H9 (cell line): ENCODE measurements around the gene POLR2J. TPM values are rescaled to one million over a fixed set of nuclear protein-coding genes. Genes with fewer than 3 reads are reported as not detected.
A peak's percentile ranks its signal among the peaks of the same experiment; 100 is the strongest.

ENCODE experiments used
- DNase-seq: peaks from one replicate; pipeline ENCODE4 v3.0.0-alpha.2; 2017
- H2AFZ ChIP-seq: one replicate; pipeline ENCODE4 v1.6.1; 2013; ENCODE audit warnings: mild to moderate bottlenecking, low read length, control low read depth, moderate library complexity
- H2AK5ac ChIP-seq: 2 replicates; pipeline ENCODE4 v1.6.1; 2013; ENCODE audit warnings: low read length, control low read depth, mixed read lengths; ENCODE audit not compliant: insufficient read length
- H2BK120ac ChIP-seq: one replicate; pipeline ENCODE4 v1.6.1; 2013; ENCODE audit warnings: low read depth, mild to moderate bottlenecking, low read length, control low read depth, inconsistent platforms; ENCODE audit not compliant: poor library complexity, severe bottlenecking
- H2BK12ac ChIP-seq: 2 replicates; pipeline ENCODE4 v1.6.1; 2013; ENCODE audit warnings: low read length, control low read depth, mixed read lengths, low read depth; ENCODE audit not compliant: insufficient read length
- H2BK15ac ChIP-seq: 2 replicates; pipeline ENCODE4 v1.6.1; 2013; ENCODE audit warnings: low read depth, low read length, control low read depth
- H2BK20ac ChIP-seq: one replicate; pipeline ENCODE4 v1.6.1; 2013; ENCODE audit warnings: low read depth, mild to moderate bottlenecking, low read length, control low read depth, inconsistent platforms; ENCODE audit not compliant: poor library complexity, severe bottlenecking
- H2BK5ac ChIP-seq: 2 replicates; pipeline ENCODE4 v1.6.1; 2013; ENCODE audit warnings: low read length, control low read depth, mixed read lengths; ENCODE audit not compliant: insufficient read length
- H3K14ac ChIP-seq: 2 replicates; pipeline ENCODE4 v1.6.1; 2013; ENCODE audit warnings: low read length, control low read depth; ENCODE audit not compliant: insufficient read depth
- H3K18ac ChIP-seq: 2 replicates; pipeline ENCODE4 v1.6.1; 2013; ENCODE audit warnings: low read depth, mild to moderate bottlenecking, mixed read lengths, low read length, control low read depth; ENCODE audit not compliant: insufficient read length
- H3K23ac ChIP-seq: 2 replicates; pipeline ENCODE4 v1.6.1; 2013; ENCODE audit warnings: low read length, control low read depth, mixed read lengths, low read depth; ENCODE audit not compliant: insufficient read length
- H3K23me2 ChIP-seq: 2 replicates; pipeline ENCODE4 v1.6.1; 2013; ENCODE audit warnings: low read depth, mild to moderate bottlenecking, mixed read lengths, low read length, control low read depth; ENCODE audit not compliant: insufficient read length, poor library complexity, severe bottlenecking
- H3K27ac ChIP-seq: 2 replicates; pipeline ENCODE4 v1.5.1; 2013; ENCODE audit warnings: low read length, control low read depth, mixed read lengths, low read depth; ENCODE audit not compliant: insufficient read length
- H3K27me3 ChIP-seq: 2 replicates; pipeline ENCODE4 v1.6.1; 2013; ENCODE audit warnings: low read length, control low read depth, inconsistent platforms; ENCODE audit not compliant: insufficient read depth
- H3K4ac ChIP-seq: 2 replicates; pipeline ENCODE4 v1.6.1; 2013; ENCODE audit warnings: low read depth, mild to moderate bottlenecking, control low read depth, inconsistent platforms, low read length, moderate library complexity
- H3K4me1 ChIP-seq: 2 replicates; pipeline ENCODE4 v1.6.1; 2013; ENCODE audit warnings: low read length, control low read depth, inconsistent platforms; ENCODE audit not compliant: insufficient read depth
- H3K4me2 ChIP-seq: 2 replicates; pipeline ENCODE4 v1.6.1; 2013; ENCODE audit warnings: low read length, control low read depth, mixed read lengths; ENCODE audit not compliant: insufficient read length, insufficient read depth
- H3K56ac ChIP-seq: 2 replicates; pipeline ENCODE4 v1.6.1; 2013; ENCODE audit warnings: low read depth, mild to moderate bottlenecking, mixed read lengths, low read length, control low read depth; ENCODE audit not compliant: insufficient read length
- H3K79me1 ChIP-seq: 2 replicates; pipeline ENCODE4 v1.6.1; 2013; ENCODE audit warnings: low read depth, mild to moderate bottlenecking, moderate library complexity, low read length, control low read depth, inconsistent platforms; ENCODE audit not compliant: insufficient read depth, poor library complexity, severe bottlenecking
- H3K79me2 ChIP-seq: 2 replicates; pipeline ENCODE4 v1.6.1; 2013; ENCODE audit warnings: low read length, control low read depth, inconsistent platforms; ENCODE audit not compliant: insufficient read depth
- H3K9ac ChIP-seq: 2 replicates; pipeline ENCODE4 v1.6.1; 2013; ENCODE audit warnings: low read length, control low read depth, mixed read lengths; ENCODE audit not compliant: insufficient read length; ENCODE audit errors: extremely low read depth
- H3K9me3 ChIP-seq: one replicate; pipeline ENCODE4 v1.6.1; 2013; ENCODE audit warnings: low read depth, low read length, inconsistent platforms; ENCODE audit not compliant: control insufficient read depth
- H3T11ph ChIP-seq: one replicate; pipeline ENCODE4 v1.6.1; 2013; ENCODE audit warnings: mild to moderate bottlenecking, low read length, control low read depth, inconsistent platforms
- H4K20me1 ChIP-seq: one replicate; pipeline ENCODE4 v1.6.1; 2013; ENCODE audit not compliant: control insufficient read depth, insufficient read length, insufficient read depth
- H4K5ac ChIP-seq: 2 replicates; pipeline ENCODE4 v1.6.1; 2013; ENCODE audit warnings: low read depth, mild to moderate bottlenecking, mixed read lengths, low read length, control low read depth; ENCODE audit not compliant: insufficient read length
- H4K8ac ChIP-seq: replicated peaks from 2 replicates; pipeline ENCODE4 v1.6.1; 2013; ENCODE audit warnings: low read length, control low read depth, mixed read lengths, low read depth; ENCODE audit not compliant: insufficient read length
- H4K91ac ChIP-seq: 2 replicates; pipeline ENCODE4 v1.6.1; 2013; ENCODE audit warnings: low read depth, mild to moderate bottlenecking, moderate library complexity, mixed read lengths, low read length, control low read depth; ENCODE audit not compliant: insufficient read length
- H3K27ac Mint-ChIP-seq, 3 experiments: 2 replicates in 2 of 3; 3 replicates in 1 of 3; pipeline ENCODE4 v1.8.0; 2020 to 2021; ENCODE audit warnings: mixed read lengths in 3 of 3, mild to moderate bottlenecking in 1 of 3, moderate library complexity in 1 of 3
- H3K27me3 Mint-ChIP-seq: 2 replicates; pipeline ENCODE4 v1.8.0; 2021; ENCODE audit warnings: low read depth, mild to moderate bottlenecking, moderate library complexity, mixed read lengths
- H3K36me3 Mint-ChIP-seq, 3 experiments: 2 replicates in 2 of 3; 3 replicates in 1 of 3; pipeline ENCODE4 v1.8.0; 2020 to 2021; ENCODE audit warnings: low read depth in 3 of 3, mixed read lengths in 3 of 3; ENCODE audit not compliant: insufficient read depth in 1 of 3
- H3K4me1 Mint-ChIP-seq, 2 experiments: 2 replicates each; pipeline ENCODE4 v1.8.0; 2020; ENCODE audit warnings: mixed read lengths in 2 of 2
- H3K4me3 Mint-ChIP-seq, 2 experiments: 2 replicates in 1 of 2; 3 replicates in 1 of 2; pipeline ENCODE4 v1.8.0; 2020 to 2021; ENCODE audit warnings: mild to moderate bottlenecking in 2 of 2, mixed read lengths in 2 of 2, moderate library complexity in 1 of 2
- H3K9me3 Mint-ChIP-seq, 2 experiments: 2 replicates in 1 of 2; 3 replicates in 1 of 2; pipeline ENCODE4 v1.8.0; 2020; ENCODE audit warnings: mild to moderate bottlenecking in 2 of 2, mixed read lengths in 2 of 2, moderate library complexity in 1 of 2
- WGBS: extraction: QIAGEN DNeasy Blood & Tissue Kit; methylation state at CpG from one replicate; pipeline ENCODE4 v1.1.7; 2013; ENCODE audit warnings: missing lambda C conversion rate, low lambda C conversion rate, mixed read lengths; ENCODE audit not compliant: insufficient read length; ENCODE audit errors: extremely low coverage; 5-methylcytosine and 5-hydroxymethylcytosine counted together
- total RNA-seq: library from RNA; stranded (reverse); gene quantifications from 2 replicates; pipeline ENCODE4 v1.2.1, GENCODE V29; 2021
- TF ChIP-seq, protein P1 (sequence below): fragments of 200-600 bp; sonication (generic); conservative IDR thresholded peaks from 3 replicates; pipeline ENCODE4 v1.8.0; 2021; ENCODE audit warnings: antibody characterized with exemption, mild to moderate bottlenecking

The POLR2J gene
- total RNA-seq, 1 experiment from 2014 or later: 58.5 TPM

DNA sequence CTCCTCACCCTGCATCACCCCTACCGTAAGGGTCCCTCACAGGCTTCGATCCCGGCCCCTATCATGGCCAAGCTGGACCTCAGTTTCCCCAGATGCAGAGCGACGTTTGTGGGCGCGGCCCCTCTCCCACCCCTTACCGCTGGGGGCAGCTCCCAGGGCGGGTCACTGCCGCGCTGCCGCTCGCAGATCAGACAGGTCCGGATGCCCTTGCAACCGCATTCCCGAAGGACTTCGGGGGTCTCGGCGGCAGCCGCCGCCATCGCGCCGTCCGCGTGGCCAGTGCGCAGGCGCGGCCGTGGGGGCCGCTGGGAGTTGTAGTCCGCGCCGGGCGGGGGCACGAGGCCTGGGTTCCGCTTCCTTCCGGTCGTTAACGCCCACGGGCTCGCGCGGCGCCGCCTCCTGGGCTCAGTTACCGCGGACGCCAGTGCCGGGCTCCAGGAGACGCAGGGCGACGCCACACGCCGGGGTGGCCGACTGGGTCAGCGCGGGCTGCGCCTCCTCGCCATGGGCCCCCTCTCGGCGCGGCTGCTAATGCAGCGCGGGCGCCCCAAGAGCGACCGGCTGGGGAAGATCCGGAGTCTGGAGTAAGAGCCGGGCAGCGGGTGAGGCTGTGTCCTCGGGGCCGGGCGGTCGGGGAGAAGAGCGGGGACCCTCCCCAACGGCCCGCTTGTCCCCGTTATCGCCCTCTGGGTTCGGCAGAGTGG lies 14.0 kb downstream of the POLR2J start, which contains the start of the genes ALKBH4 and LRWD1:
ALKBH4 (minus strand) TSS at position 287 of the 704 bp plus-strand sequence; CDS start at position 260, 27 bp downstream.
LRWD1 (plus strand) TSS at position 408 of the 704 bp plus-strand sequence; CDS start at position 505, 97 bp downstream.
- no peak within 1 kb of the TSS for H3T11ph ChIP-seq
- peaks cover 8 to 27% (median 22%) of the 10 kb centered on the region in 3 experiments; a peak in 6 of 7 replicates for H3K36me3 Mint-ChIP-seq
- H3K27me3 Mint-ChIP-seq: peaks cover 2% of the 10 kb centered on the region; the same call in 1 of the 2 replicates

More for the DNA sequence above, 14.0 kb downstream of the POLR2J start, which contains the start of the genes ALKBH4 and LRWD1:
- H3K4me1 ChIP-seq: no peaks in the 10 kb centered on the region
- H2AFZ ChIP-seq: no peak within 1 kb of the TSS
- no peak within 1 kb of the TSS for H4K8ac ChIP-seq
- H4K91ac ChIP-seq: no peak within 1 kb of the TSS
- H2AK5ac ChIP-seq: no peak within 1 kb of the TSS
- H3K23ac ChIP-seq: no peak within 1 kb of the TSS
- no peak within 1 kb of the TSS for H3K4ac ChIP-seq
- no peak within 1 kb of the TSS for H4K5ac ChIP-seq
- H3K4me1 Mint-ChIP-seq: peaks cover 11 to 13% of the 10 kb centered on the region in 2 experiments; a peak in 3 of 4 replicates
- H2BK20ac ChIP-seq: no peak within 1 kb of the TSS
- H3K4me3 Mint-ChIP-seq: peak within 1 kb of the TSS; percentile 96 to 98
- H3K9ac ChIP-seq: peak within 1 kb of the TSS; percentile 81
- no CpG with 5 or more reads among the region's 81 CpGs for WGBS
- no peaks in the 10 kb centered on the region for H3K9me3 ChIP-seq
- no peak within 1 kb of the TSS for H3K56ac ChIP-seq
- H2BK15ac ChIP-seq: no peak within 1 kb of the TSS
- no peak within 1 kb of the TSS for H2BK5ac ChIP-seq
- H3K27ac Mint-ChIP-seq: peak within 1 kb of the TSS in 2 of 3 experiments; percentile 88 to 89; a peak in 4 of 7 replicates
- TF ChIP-seq, protein P1, sequence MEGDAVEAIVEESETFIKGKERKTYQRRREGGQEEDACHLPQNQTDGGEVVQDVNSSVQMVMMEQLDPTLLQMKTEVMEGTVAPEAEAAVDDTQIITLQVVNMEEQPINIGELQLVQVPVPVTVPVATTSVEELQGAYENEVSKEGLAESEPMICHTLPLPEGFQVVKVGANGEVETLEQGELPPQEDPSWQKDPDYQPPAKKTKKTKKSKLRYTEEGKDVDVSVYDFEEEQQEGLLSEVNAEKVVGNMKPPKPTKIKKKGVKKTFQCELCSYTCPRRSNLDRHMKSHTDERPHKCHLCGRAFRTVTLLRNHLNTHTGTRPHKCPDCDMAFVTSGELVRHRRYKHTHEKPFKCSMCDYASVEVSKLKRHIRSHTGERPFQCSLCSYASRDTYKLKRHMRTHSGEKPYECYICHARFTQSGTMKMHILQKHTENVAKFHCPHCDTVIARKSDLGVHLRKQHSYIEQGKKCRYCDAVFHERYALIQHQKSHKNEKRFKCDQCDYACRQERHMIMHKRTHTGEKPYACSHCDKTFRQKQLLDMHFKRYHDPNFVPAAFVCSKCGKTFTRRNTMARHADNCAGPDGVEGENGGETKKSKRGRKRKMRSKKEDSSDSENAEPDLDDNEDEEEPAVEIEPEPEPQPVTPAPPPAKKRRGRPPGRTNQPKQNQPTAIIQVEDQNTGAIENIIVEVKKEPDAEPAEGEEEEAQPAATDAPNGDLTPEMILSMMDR: peak; percentile 21; the same call in 1 of the 3 replicates
- H3K27ac ChIP-seq: no peak within 1 kb of the TSS
- H3K79me1 ChIP-seq: peaks cover 2% of the 10 kb centered on the region
- H3K14ac ChIP-seq: 0 out of 2 replicates have a peak within 1 kb of the TSS, but pooled peaks have one; percentile 6
- no peaks in the 10 kb centered on the region for H3K79me2 ChIP-seq
- H2BK120ac ChIP-seq: no peak within 1 kb of the TSS
- no peaks in the 10 kb centered on the region for H3K27me3 ChIP-seq
- no peak within 1 kb of the TSS for H2BK12ac ChIP-seq
- peak within 1 kb of the TSS; percentile 66 for H3K4me2 ChIP-seq
- no peaks in the 10 kb centered on the region for H4K20me1 ChIP-seq
- no peak within 1 kb of the TSS for H3K18ac ChIP-seq
- H3K9me3 Mint-ChIP-seq: no peaks in the 10 kb centered on the region
- peak; percentile 88 for DNase-seq
- H3K23me2 ChIP-seq: peaks cover 6% of the 10 kb centered on the region
